ENCODE measurements around the gene DNAH2.

Gene DNAH2

GRCh38 chr17:7704601-7705268, 12.8 kb upstream of the DNAH2 start, which contains the start of gene EFNB3:
Gene EFNB3 (plus strand): TSS chr17:7705202. CDS start chr17:7705599, 397 bp downstream.
- DNase-seq, result peak; percentile 76

GRCh38 chr17:7705269-7706255, 12.0 kb upstream of the DNAH2 start:
- no peak for DNase-seq

DNA sequence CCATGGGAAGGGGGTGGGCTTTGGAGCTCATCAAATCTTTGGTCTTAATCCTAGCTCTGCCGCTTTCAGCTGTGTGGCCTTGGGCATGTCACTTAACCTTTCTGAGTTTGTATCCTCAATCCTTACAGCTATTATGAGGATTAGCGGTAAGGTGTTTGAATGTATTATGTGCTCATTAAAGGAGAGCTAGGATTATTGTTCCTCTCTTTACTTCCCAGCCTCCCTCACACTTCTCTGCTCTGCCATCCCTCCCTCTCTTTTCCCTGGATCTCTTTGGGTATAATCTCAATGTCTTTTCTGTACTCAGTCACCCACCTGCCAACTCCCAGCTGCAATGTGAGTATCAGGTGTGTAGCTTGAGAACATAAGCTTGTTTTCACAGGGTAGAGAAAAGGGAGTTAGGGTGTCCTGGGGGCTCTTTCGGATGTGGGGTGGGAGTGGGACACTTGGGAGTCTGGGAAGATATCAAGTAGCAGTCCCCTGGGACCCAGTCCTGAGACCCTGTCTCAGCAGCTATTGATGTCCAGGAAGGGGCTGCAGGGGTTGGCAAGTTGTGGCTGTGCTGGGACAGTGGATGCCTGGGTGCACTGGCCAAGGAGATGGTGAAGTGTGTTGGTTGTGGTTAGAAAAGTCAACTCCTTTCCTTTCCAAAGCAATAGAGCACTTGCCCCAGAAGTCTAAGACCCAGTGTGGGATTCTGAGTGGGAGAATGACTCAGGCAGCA, 10.8 kb upstream of the DNAH2 start:
- DNase-seq, result no peak

GRCh38 chr17:7707446-7707845, 10.1 kb upstream of the DNAH2 start:
- DNase-seq, result no peak

GRCh38 chr17:7707858-7708750, 9.4 kb upstream of the DNAH2 start:
- DNase-seq, result no peak

GRCh38 chr17:7709031-7709430, 8.5 kb upstream of the DNAH2 start:
- no peak for DNase-seq

- DNase-seq, result no peak
These were observed 7.2 kb upstream of the DNAH2 start for GRCh38 chr17:7710301-7710700.

GRCh38 chr17:7711051-7711755, 6.3 kb upstream of the DNAH2 start:
- DNase-seq, result no peak

DNA sequence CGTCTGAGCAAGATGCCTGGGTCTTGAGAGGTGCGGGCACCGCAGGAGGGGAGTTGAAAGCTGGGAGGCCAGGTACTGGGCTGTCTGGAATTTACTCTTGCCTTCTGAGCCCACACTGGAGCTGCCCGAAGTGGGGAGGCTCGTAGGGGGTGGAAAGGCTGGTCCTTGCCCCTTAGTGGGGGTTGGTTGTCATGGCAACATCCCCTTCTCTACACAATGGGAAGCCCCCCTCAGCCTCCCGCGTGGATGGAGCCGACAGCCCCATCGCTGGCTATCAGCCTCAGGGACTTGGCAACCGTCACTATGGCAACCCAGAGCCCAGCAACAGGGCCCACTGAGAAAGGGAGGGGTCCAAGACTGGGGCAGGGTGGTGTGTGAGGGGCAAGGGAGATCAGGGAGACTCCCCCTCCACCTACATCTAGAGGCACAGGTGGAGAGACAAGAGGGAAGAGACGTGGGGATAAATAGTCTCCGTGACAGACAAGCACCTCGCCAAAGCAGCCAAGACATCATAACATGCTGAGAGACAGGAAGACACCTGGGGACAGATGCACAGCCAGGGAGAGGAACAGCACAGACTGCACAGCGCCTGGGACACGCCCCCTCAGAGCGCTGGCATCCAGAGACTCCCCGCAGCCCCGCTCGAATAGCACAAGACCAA, 5.3 kb upstream of the DNAH2 start:
- no peak for DNase-seq

- no peak for DNase-seq
These were observed 3.8 kb upstream of the DNAH2 start for GRCh38 chr17:7713782-7714181.

- no peak for DNase-seq
These were observed 2.6 kb upstream of the DNAH2 start for GRCh38 chr17:7714721-7715594.

- DNase-seq, result no peak
These were observed 1.3 kb upstream of the DNAH2 start for GRCh38 chr17:7715936-7716886.

- DNase-seq, result no peak
These were observed 309 bp downstream of the DNAH2 start for GRCh38 chr17:7717756-7718350.

- DNase-seq, result no peak
These were observed 2.1 kb downstream of the DNAH2 start for GRCh38 chr17:7719661-7720060.

- no peak for DNase-seq
These were observed 2.6 kb downstream of the DNAH2 start for GRCh38 chr17:7720125-7720524.

GRCh38 chr17:7721612-7722011, 4.1 kb downstream of the DNAH2 start:
- DNase-seq, result no peak

- DNase-seq, result no peak
These were observed 10.3 kb downstream of the DNAH2 start for GRCh38 chr17:7727886-7728285.

DNA sequence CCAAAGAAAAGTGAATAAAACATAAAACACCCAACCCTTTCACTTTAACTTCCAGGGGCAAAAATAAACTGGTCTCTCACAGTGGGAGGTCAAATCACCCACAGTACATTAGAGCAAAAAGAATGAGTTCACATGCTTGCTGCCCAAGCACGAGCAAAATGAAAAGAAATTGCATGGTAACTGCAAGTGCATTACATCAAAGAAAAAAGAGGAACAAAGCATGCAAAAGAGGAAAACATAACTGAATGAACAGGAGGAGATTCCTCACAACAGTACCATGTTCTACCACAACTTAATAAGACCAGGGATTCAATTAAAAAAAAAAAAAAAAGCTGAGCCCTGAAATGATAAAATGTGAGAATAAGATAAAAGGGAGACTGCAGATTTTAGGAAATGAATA, 12.3 kb downstream of the DNAH2 start:
- DNase-seq, result no peak

Data from NCI-H510A treated with DMSO at 0.1 percent for 48 hours (cell line).